Trophoblast cell (in vitro differentiated cells and primary cell): ENCODE data around the gene AKNA.
A peak's percentile ranks its signal among the peaks of the same experiment; 100 is the strongest.

Experiments
- DNase-seq, 2 donors: peaks; one replicate each; pipeline ENCODE4 v3.0.0-alpha.2; 2016
- H2AFZ ChIP-seq: 2 replicates; pipeline ENCODE4 v1.6.1; 2013; ENCODE audit warnings: low read length, moderate library complexity, mild to moderate bottlenecking; ENCODE audit not compliant: insufficient read depth, poor library complexity
- H2AK5ac ChIP-seq: 2 replicates; pipeline ENCODE4 v1.6.1; 2013; ENCODE audit warnings: mild to moderate bottlenecking, low read length
- H2BK120ac ChIP-seq: 2 replicates; pipeline ENCODE4 v1.6.1; 2013; ENCODE audit warnings: low read length, mild to moderate bottlenecking, moderate library complexity; ENCODE audit not compliant: insufficient read depth, poor library complexity
- H2BK12ac ChIP-seq: 2 replicates; pipeline ENCODE4 v1.6.1; 2013; ENCODE audit warnings: mild to moderate bottlenecking, low read length, moderate library complexity
- H2BK5ac ChIP-seq: 2 replicates; pipeline ENCODE4 v1.6.1; 2013; ENCODE audit warnings: low read length, low read depth, moderate library complexity, mild to moderate bottlenecking; ENCODE audit not compliant: poor library complexity
- H3K14ac ChIP-seq: 2 replicates; pipeline ENCODE4 v1.6.1; 2013; ENCODE audit warnings: mild to moderate bottlenecking, low read length
- H3K18ac ChIP-seq: 2 replicates; pipeline ENCODE4 v1.6.1; 2013; ENCODE audit warnings: mild to moderate bottlenecking, low read length
- H3K23ac ChIP-seq: 2 replicates; pipeline ENCODE4 v1.6.1; 2013; ENCODE audit warnings: low read length
- H3K27ac ChIP-seq: 2 replicates; pipeline ENCODE4 v1.5.1; 2013; ENCODE audit warnings: low read depth, mild to moderate bottlenecking, inconsistent platforms, low read length, moderate library complexity
- H3K27me3 ChIP-seq: 2 replicates; pipeline ENCODE4 v1.6.1; 2013; ENCODE audit warnings: inconsistent platforms, mild to moderate bottlenecking, low read length, moderate library complexity; ENCODE audit not compliant: insufficient read depth
- H3K36me3 ChIP-seq, 2 experiments: 1 replicate in 1 of 2; 2 replicates in 1 of 2; pipeline ENCODE4 v1.6.1; 2013; ENCODE audit warnings: low read length in 2 of 2, mild to moderate bottlenecking in 2 of 2, moderate library complexity in 1 of 2; ENCODE audit not compliant: insufficient read depth in 2 of 2, control insufficient read depth in 1 of 2
- H3K4ac ChIP-seq: 2 replicates; pipeline ENCODE4 v1.6.1; 2013; ENCODE audit warnings: low read depth, mild to moderate bottlenecking, low read length, moderate library complexity
- H3K4me1 ChIP-seq, 2 experiments: 1 replicate in 1 of 2; 2 replicates in 1 of 2; pipeline ENCODE4 v1.6.1; 2013; ENCODE audit warnings: low read length in 2 of 2, mild to moderate bottlenecking in 2 of 2, moderate library complexity in 1 of 2; ENCODE audit not compliant: insufficient read depth in 2 of 2, control insufficient read depth in 1 of 2
- H3K4me2 ChIP-seq: 2 replicates; pipeline ENCODE4 v1.6.1; 2013; ENCODE audit warnings: inconsistent platforms, mild to moderate bottlenecking, low read length, moderate library complexity
- H3K4me3 ChIP-seq: 2 replicates; pipeline ENCODE4 v1.5.1; 2013; ENCODE audit warnings: mild to moderate bottlenecking, low read depth, low read length, inconsistent platforms
- H3K79me1 ChIP-seq: one replicate; pipeline ENCODE4 v1.6.1; 2013; ENCODE audit warnings: low read length
- H3K79me2 ChIP-seq: 2 replicates; pipeline ENCODE4 v1.6.1; 2013; ENCODE audit warnings: low read length, mild to moderate bottlenecking; ENCODE audit not compliant: control insufficient read depth, insufficient read depth, poor library complexity
- H3K9ac ChIP-seq: 2 replicates; pipeline ENCODE4 v1.6.1; 2013; ENCODE audit warnings: mild to moderate bottlenecking, low read length
- H3K9me3 ChIP-seq: 2 replicates; pipeline ENCODE4 v1.6.1; 2013; ENCODE audit warnings: low read depth, mild to moderate bottlenecking, control low read depth, inconsistent platforms, low read length; ENCODE audit not compliant: insufficient read depth
- H4K12ac ChIP-seq: 2 replicates; pipeline ENCODE4 v1.6.1; 2013; ENCODE audit warnings: low read depth, mild to moderate bottlenecking, low read length, moderate library complexity
- H4K8ac ChIP-seq: 2 replicates; pipeline ENCODE4 v1.6.1; 2013; ENCODE audit warnings: low read depth, mild to moderate bottlenecking, low read length, moderate library complexity
- H4K91ac ChIP-seq: one replicate; pipeline ENCODE4 v1.6.1; 2013; ENCODE audit warnings: low read depth, mild to moderate bottlenecking, low read length, moderate library complexity
- WGBS: extraction: QIAGEN DNeasy Blood & Tissue Kit; methylation state at CpG from one replicate; pipeline ENCODE4 v1.1.7; 2013; ENCODE audit warnings: missing lambda C conversion rate; ENCODE audit not compliant: insufficient read length, insufficient coverage; ENCODE audit errors: extremely low coverage; 5-methylcytosine and 5-hydroxymethylcytosine counted together

AKNA gene

DNA sequence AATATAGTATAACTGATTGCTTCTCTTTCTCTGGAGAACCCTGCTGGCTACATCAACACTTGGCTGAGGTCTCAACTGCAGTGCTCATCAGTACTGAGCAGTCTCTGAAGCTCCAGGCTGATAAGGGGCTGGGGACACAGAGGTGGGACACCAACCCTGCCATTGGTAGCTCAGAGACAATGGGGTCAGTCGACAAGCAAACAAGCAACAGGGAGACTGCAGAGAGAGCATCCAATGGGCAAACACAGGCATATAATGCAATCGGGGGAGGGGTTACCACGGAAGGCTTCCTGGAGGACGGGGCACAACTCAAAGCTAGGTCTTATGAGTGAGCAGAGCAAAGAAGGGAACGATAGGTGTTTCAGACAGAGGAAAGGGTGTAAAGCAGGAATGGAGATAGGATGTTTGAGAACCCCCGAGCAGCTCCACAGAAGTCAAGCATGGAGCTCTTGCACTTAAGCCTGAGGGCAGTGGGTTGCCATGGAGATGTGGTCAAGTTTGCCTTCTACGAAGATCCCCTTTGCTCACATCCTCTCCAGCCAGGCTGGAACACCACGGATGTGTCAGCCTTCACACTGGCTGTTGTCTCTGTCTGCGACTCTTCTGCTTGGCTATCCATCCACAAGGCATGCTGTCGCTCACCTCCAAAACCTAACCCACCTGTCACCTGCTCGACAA, 21.5 kb upstream of the AKNA start:
- no peak overlapping the region for H3K14ac ChIP-seq
- no peak overlapping the region for H2BK5ac ChIP-seq
- peaks cover 2 to 7% of the 10 kb centered on the region in 2 experiments for H3K36me3 ChIP-seq
- H2AFZ ChIP-seq: no peak overlapping the region
- no peaks in the 10 kb centered on the region for H3K27me3 ChIP-seq
- peak in 1 of 2 donors; percentile 47 for DNase-seq
- H3K9ac ChIP-seq: no peak overlapping the region
- H3K23ac ChIP-seq: no peak overlapping the region
- no peak overlapping the region for H2AK5ac ChIP-seq
- H2BK120ac ChIP-seq: no peak overlapping the region
- H3K9me3 ChIP-seq: peaks cover 5% of the 10 kb centered on the region
- H4K8ac ChIP-seq: no peak overlapping the region
- H4K91ac ChIP-seq: no peak overlapping the region
- no peak overlapping the region for H3K4me2 ChIP-seq
- no peak overlapping the region for H3K27ac ChIP-seq
- no peak overlapping the region for H4K12ac ChIP-seq
- H3K4me1 ChIP-seq: peaks cover 27 to 28% of the 10 kb centered on the region in 2 experiments
- H3K79me1 ChIP-seq: peaks cover 8% of the 10 kb centered on the region
- no peak overlapping the region for H3K4ac ChIP-seq
- H2BK12ac ChIP-seq: no peak overlapping the region
- WGBS: no CpG with 5 or more reads among the region's 11 CpGs
- no peaks in the 10 kb centered on the region for H3K79me2 ChIP-seq
- no peak overlapping the region for H3K4me3 ChIP-seq
- no peak overlapping the region for H3K18ac ChIP-seq

DNA sequence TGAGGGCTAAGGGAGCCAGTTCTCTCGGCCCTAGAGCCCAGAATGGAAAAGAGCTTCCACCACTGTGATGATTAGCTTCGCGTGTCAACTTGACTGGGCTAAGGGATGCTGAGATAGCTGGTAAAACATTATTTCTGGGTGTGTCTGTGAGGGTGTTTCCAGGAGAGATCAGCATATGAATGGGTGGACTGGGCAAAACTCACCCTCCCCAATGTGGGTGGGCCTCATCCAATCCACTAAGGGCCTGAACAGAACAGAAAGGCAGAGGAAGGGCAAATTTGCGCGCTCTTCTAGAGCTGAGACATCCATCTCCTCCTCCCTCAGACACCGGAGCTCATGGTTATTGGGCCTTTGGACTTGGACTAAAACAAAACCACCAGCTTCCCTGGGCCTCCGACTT, 20.9 kb upstream of the AKNA start:
- Histone ChIP-seq H3K27ac (no peak overlapping the region), H3K79me2 (no peaks in the 10 kb centered on the region)
- WGBS: no CpG with 5 or more reads among the region's 7 CpGs

DNA sequence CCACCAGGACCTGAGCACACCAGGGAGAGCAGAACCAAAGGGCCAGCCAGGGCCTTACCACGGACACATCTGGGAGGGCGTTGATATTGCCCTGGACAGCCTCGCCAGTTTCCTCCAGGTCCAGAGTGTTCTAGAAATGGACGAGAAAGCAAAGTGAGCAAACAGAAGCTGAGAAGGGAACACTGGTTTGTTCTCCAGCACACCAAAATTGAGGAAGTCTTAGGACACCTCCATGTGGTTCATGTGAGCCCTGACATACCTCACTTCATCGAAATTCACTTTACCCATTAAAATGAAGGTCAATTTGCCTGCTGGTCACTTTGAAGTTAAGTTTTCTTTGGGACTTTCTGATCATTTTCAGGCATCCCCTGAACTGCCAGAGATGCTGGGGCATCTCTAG, 20.1 kb upstream of the AKNA start:
- Histone ChIP-seq H4K12ac (no peak overlapping the region), H3K79me2 (no peaks in the 10 kb centered on the region), H3K36me3 (peaks cover 4 to 7% of the 10 kb centered on the region in 2 experiments), H3K27ac (no peak overlapping the region), H3K79me1 (peaks cover 6% of the 10 kb centered on the region), H3K9me3 (peaks cover 5% of the 10 kb centered on the region), H2AFZ (no peak overlapping the region), H2BK5ac (no peak overlapping the region), H3K4ac (no peak overlapping the region), H3K27me3 (no peaks in the 10 kb centered on the region), H3K4me2 (no peak overlapping the region), H2BK12ac (no peak overlapping the region), H3K9ac (no peak overlapping the region), H4K91ac (no peak overlapping the region), H3K4me1 (peaks cover 22 to 28% of the 10 kb centered on the region in 2 experiments), H3K4me3 (no peak overlapping the region), H3K23ac (no peak overlapping the region), H3K14ac (peak overlapping the region; percentile 18), H4K8ac (no peak overlapping the region), H3K18ac (no peak overlapping the region), H2BK120ac (no peak overlapping the region), H2AK5ac (no peak overlapping the region)
- DNase-seq: no peak
- WGBS: no CpG with 5 or more reads among the region's 5 CpGs

More for the DNA sequence above, 20.9 kb upstream of the AKNA start:
- H3K36me3 ChIP-seq: peaks cover 2 to 7% of the 10 kb centered on the region in 2 experiments
- H2BK12ac ChIP-seq: no peak overlapping the region
- H3K79me1 ChIP-seq: peaks cover 8% of the 10 kb centered on the region
- no peak overlapping the region for H3K23ac ChIP-seq
- no peak overlapping the region for H3K4me2 ChIP-seq
- H3K9ac ChIP-seq: no peak overlapping the region
- peaks cover 27 to 28% of the 10 kb centered on the region in 2 experiments for H3K4me1 ChIP-seq
- no peak for DNase-seq
- no peak overlapping the region for H3K4ac ChIP-seq
- no peak overlapping the region for H3K4me3 ChIP-seq
- no peak overlapping the region for H2AK5ac ChIP-seq
- no peak overlapping the region for H4K8ac ChIP-seq
- no peak overlapping the region for H4K91ac ChIP-seq
- no peak overlapping the region for H3K14ac ChIP-seq
- H3K9me3 ChIP-seq: peaks cover 5% of the 10 kb centered on the region
- H2BK5ac ChIP-seq: no peak overlapping the region
- no peaks in the 10 kb centered on the region for H3K27me3 ChIP-seq
- no peak overlapping the region for H4K12ac ChIP-seq
- no peak overlapping the region for H3K18ac ChIP-seq
- H2BK120ac ChIP-seq: no peak overlapping the region
- H2AFZ ChIP-seq: no peak overlapping the region

GRCh38 chr9:114406441-114406840, 18.7 kb upstream of the AKNA start:
- Histone ChIP-seq H4K91ac (peak overlapping the region; percentile 21), H4K8ac (no peak overlapping the region), H3K79me1 (no peaks in the 10 kb centered on the region), H3K4ac (no peak overlapping the region), H3K14ac (peak overlapping the region; percentile 2), H2AFZ (no peak overlapping the region), H3K79me2 (no peaks in the 10 kb centered on the region), H3K9me3 (peaks cover 5% of the 10 kb centered on the region), H2BK5ac (no peak overlapping the region), H3K4me3 (no peak overlapping the region), H3K36me3 (peaks cover 9% of the 10 kb centered on the region in 2 experiments), H3K4me1 (peaks cover 11 to 18% of the 10 kb centered on the region in 2 experiments), H2AK5ac (peak overlapping the region; percentile 43), H3K18ac (no peak overlapping the region), H2BK12ac (peak overlapping the region; percentile 37), H3K4me2 (no peak overlapping the region), H4K12ac (no peak overlapping the region), H3K23ac (no peak overlapping the region), H3K27ac (no peak overlapping the region), H3K27me3 (no peaks in the 10 kb centered on the region), H3K9ac (no peak overlapping the region), H2BK120ac (no peak overlapping the region)
- no CpG with 5 or more reads among the region's 13 CpGs for WGBS
- no peak for DNase-seq
